Fibroblast of the conjunctiva (primary cell): ENCODE data around the gene DGKB.
"Not testable (repeated sequence)": the region's sequence is repeated elsewhere in the genome, so short reads cannot be mapped to it uniquely, and the experiment has no call there.

ENCODE experiments used
- DNase-seq: peaks from one replicate; pipeline ENCODE4 v3.0.0-alpha.2; 2010; ENCODE audit warnings: low read depth

Gene DGKB

DNA sequence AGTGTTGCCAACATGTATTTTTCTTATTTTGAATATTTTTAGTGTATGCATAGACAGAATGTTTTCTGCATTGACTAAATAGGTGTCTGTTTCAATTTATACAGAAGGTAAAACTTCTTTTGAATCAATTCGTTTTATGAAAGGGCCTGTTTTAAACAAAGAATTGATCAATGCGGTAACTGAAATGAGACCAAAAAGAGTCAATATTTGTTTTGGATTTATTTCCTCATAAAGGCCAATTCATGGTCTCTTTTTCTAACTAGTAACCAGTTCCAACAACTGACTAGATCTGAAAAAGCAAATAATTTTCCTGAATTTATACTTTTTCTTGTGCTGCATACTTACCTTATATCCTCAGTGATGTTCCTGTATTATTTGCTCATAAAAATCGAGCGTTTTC lies 320.5 kb downstream of the DGKB start:
- no peak for DNase-seq

DNA sequence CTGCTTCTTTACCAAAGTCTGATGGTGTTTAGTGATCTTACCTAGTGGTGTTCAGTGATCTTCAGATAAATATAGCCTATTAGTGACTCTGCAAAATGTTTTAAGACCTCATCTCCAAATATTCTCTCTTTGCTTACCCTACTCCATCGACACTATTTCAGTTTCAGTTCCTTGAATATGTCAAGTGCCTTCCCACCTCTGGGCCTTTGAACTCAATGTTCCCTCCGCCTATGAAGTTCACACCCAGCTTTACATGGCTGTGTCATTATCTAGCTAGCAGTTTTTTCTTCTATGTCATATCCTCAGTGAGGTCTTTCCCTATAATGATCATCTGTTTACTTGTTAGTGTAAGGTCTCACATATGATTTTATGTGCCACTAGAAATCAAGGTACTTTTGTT lies 322.6 kb downstream of the DGKB start:
- no peak for DNase-seq

DNA sequence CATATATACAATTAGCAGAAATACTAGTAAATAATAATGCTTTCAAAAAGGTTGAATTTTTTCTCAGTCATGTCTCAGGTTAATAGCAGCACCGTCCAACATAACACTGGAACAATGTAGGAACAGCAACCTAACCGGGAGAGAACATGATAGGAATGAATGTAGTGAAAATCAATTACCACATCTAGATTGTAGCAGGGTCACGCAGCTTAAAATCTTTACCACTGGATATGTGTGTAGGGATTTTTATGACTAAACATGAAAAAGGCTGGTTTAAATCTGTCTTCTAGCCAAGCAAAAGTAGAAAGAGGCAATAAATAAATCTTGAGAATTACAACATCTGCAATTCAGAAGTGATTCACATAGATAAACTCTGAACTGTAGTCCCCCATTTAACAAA lies 326.0 kb downstream of the DGKB start:
- no peak for DNase-seq

DNA sequence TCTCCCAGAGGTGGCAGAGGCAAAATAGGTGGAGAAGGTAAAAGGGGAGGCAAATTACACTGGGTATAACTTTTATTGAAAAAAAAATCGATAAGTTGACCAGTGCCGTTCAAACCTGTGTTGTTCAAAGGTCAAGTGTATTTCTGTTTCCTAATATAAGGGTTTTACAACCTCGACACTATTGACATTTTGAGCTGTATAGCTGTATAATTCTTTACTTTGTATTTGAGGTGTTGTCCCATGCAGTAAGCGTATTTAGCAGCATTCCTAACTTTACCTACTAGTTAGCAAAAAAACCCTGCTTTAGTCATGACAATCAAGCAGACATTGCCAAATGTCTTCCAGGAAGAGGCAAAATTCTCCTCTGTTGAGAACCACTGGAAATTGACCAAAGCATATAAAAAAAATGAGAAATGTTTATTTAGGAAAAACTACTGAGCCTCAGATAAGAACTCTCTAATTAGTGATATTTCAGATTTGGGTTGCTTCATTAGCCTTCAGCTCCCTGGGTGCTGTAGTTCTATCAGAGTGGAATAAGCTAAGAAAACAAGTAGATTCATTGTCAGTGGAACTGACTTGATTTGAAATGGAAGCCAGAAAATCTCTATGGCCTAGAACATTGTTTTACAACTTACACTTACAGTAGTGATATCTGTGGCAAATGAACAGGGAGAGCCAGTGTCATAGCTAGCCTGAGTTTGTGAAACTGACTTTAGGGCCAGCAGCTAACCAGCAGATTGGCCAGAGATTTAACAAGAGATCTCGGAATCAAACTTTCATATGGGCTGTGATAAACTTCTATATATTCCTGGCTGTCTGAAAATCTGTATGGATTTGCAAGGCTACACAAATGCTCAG lies 331.6 kb downstream of the DGKB start:
- DNase-seq: no peak

DNA sequence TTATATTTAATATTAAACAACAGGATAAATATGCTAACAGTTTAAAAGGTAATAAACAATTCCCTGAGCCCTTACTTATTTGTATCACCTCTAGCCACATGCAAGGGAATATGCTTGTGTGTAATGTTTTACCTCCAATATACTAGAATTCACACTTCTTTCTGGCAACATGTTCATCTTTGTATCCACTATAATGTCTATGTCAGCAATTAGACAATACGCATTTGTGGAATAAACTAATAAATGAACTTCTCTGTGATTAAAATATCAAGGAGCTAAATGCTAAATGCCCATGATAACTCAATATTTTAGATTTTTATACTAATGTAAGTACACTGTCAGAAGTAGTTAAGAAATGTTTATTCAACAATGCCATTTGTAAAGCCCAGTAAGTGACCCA lies 350.5 kb downstream of the DGKB start:
- DNase-seq: no peak

DNA sequence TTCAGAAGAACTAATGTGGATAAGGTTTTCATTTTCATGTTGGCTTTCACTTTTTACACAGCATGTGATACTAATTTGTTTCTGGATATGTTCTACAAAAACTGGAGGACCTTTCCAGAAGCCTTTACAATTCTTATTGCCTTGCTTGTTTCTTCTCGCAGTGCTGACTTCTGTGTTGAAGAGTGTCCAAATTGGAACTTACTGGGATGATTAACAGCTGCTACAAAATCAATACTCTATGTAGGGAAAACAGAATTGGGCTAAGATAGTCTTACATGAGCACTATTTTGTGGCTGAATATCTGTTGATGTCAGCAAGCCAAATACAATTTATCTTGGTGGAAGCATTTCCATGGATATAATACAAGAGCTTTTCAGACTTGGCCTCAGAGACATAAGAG lies 351.2 kb downstream of the DGKB start:
- no peak for DNase-seq

DNA sequence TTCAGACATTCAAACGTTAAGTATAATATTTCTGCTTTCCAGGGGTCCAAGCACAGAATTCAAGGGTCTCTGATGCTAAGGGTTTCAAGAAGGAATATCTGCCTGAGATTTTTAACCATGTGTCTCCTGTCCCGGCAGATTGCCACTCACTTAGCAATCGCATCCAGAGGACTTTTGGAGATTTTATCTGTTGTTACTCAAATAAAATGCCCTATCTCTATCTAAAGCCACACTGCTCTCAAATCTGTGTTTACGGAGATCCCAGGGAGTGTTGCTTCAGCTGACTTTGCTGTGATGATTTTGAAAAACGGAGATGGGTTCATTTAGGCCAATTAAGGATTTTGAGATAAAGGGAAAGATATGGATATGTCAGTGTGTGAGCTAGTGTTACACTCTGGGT lies 359.9 kb downstream of the DGKB start:
- no peak for DNase-seq

DNA sequence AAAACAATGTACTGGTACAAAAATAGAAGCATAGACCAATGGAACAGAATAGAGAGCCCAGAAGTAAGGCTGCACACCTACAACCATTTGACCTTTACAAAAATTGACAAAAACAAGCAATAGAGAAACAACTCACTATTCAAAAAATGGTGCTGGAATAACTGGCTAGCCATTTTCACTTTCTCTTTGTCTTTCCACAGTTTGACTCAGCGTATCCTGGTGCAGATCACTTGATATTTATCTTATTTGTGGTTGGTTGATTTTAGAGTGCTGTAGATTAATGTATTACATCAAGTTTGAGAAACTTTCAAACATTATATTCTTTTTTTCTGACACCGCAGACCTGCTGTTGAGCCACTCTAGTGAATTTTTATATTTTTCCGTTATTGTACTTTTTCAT lies 381.4 kb downstream of the DGKB start:
- DNase-seq: no peak

DNA sequence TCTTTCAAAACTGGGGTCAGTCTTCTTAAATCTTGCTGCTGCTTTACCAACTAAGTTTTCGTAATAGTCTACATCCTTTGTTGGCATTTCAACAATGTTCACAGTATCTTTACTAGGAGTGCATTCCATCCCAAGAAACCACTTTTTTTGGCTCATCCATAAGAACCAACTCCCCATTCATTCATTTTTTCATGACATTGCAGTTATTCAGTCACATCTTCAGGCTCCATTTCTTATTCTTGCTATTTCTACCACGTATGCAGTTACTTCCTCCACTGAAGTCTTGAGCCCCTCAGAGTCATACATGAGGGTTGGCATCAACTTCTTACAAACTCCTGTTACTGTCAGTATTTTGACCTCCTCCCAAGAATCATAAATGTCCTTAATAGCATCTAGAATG lies 392.3 kb downstream of the DGKB start:
- DNase-seq: no peak

DNA sequence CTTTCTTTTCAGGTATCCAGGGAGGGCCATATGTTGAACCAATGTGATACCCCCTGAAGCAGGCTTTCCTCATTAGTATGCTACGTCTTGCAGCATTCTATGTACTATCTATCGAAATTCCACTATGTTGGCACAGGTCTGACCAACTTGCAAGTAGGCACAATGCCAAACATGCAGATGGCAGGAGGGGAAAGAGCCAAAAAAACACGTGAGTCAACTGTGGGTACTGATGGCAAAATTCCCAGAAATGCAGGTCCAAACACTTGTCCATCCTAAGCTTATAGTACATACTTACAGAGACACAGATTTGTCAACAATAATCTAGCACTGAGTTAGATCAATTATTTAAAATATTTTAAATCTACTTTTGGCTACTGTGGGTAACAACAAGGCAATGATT lies 394.9 kb downstream of the DGKB start:
- DNase-seq: peak; percentile 45

DNA sequence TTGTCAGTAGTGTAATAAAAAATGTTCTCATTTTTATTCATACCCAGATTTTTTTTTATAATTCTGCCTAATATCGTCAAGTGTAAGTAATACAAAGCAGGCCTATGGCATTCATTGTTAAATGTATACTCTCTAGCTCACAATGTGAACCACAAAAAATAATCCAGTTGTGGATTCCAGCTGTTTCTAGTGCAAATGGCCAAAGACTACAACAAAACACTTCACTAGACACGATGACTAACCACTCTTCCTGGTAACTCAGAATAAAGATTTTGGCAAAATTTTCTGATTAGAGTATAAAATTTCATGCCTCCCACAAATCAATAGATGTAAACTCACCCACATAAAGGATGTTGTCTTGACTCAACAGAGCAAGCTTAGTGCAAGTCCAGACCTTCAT lies 396.6 kb downstream of the DGKB start:
- no peak for DNase-seq

DNA sequence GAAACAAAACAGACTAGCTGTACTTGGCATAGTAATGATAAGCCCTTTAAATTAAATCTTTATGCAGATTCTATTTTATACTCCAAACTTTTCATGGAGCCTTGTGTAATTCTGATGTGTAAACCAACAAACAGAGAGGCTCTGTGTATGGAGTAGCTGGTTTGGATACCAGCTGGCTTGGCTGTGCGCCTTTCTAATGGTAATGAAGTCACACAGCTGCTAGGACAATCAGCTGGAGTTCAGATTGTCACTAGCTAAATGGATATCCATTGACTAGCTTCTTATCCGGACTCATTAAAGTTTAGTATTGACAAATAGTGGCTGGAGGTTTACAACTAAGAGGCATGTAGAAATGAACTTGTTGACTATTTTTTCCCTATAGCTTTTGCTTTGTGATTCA lies 398.4 kb downstream of the DGKB start:
- no peak for DNase-seq

DNA sequence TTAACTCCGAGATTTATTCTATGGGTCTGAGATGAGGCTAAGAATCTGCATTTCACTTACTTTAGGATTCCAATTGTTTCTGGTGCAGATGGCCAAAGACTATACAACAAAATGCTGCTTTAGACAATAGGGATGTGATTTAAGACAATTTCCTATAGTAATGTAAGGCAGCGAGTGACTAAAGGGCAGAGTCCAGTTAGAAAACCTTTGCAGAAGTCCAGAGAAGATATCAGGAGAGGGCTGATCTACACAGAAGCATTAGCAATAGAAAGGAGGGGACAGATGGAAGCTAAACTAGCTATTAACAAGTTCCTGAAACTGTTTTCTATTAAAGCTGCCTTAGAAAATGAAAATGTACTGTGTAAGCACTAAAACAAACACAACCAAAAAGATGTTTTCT lies 398.9 kb downstream of the DGKB start:
- DNase-seq: no peak

DNA sequence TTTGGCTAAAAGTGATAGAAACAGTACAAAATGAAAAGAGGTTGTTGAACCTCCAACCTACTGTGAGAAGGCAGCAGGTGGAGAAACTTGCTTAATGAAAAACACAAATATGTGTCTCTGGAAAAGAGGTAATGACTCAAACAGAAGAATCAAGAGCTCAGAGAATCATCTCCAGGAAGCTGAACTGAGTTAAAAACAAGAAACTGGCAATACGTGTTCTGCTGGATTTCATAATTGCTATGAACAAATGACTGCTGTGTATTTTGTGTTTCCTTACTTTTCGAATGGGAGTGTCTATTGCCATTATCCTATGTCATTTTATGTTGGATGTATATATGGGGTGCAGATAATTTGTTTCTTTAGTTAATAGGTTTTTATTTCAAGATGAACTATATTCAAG lies 401.1 kb downstream of the DGKB start:
- no peak for DNase-seq

DNA sequence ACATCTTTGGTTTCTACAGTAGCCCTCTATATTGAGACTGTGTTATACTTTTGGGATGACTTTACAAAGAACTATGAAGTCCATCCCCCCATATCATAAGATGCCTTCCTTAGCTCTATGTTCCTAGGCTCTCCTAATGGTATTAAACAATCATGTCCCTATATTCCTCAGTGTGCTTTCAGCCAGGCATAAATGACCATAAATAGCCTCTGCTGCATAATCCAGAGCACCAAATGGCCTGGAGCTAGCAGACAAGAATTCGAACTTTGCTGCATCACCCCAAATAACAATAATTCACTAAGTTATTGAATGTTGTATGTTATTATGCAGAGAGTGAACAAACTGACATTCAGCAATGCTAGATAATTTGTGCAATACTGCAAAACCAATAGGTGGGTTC lies 405.2 kb downstream of the DGKB start:
- no peak for DNase-seq

DNA sequence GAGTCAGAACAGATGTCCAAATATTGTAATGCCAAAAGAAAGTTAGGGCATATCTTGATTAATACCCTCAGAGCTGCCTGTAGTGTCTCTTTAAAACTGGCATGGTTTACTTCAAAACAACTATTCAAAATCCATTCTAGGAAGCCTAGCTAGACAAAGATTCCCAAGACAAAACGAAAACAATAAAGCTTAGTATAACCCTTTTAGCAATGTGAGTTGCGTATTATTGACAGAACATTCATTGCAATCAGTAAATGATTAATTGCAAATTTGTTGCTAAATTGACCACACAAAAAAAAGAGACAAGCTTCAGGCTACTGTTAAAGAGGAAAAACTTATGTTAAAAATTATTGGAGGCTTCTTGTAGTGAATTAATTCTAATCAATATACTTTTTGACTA lies 406.9 kb downstream of the DGKB start:
- DNase-seq: no peak

DNA sequence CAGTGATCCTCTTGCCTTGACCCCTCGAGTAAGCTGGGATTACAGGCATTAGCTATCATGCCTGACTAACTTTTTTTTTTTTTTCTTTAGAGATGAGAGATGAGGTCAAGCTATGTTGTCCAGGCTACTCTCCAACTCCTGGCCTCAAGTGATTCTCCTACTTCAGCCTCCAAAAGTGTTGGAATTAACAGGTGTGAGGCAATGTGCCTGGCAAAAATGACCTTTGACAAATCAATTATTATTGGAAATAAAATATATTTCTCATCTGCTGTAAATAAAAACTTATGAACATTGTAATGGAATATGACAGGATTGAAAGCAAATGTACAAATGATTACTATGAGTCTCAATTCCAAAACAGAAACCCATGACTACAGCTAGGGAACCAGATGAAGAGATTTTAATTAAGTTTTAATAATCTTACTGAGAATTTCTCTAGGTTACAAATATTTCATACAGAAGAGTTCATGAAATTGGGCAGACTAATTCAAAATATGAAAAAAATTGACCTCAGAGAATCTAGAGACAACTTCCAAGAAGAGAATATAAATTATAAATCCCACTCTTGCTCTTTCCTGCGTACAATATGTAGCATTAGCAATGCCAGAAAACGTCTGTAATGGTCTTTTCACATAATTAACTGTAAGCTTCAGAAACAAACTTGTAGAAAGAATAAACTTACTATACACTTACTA lies 414.7 kb downstream of the DGKB start:
- DNase-seq: no peak

DNA sequence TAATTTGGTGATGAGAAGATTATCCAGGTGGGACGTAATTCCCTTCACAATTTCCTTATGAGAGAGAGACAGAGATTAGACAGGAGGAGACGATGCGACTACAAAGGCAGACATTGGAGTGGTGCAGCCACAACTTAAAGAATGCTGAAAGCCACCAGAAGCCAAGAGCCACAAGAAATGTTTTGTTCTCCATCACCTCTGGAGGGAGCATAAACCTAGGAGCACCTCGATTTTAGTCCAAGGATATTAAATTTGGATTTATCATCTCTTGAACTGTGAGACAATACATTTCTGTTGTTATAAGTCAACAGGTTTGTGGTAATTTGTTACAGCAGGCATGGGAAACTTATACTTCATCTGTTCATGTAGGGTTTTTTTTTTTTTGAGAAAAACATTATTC lies 418.9 kb downstream of the DGKB start:
- DNase-seq: no peak

DNA sequence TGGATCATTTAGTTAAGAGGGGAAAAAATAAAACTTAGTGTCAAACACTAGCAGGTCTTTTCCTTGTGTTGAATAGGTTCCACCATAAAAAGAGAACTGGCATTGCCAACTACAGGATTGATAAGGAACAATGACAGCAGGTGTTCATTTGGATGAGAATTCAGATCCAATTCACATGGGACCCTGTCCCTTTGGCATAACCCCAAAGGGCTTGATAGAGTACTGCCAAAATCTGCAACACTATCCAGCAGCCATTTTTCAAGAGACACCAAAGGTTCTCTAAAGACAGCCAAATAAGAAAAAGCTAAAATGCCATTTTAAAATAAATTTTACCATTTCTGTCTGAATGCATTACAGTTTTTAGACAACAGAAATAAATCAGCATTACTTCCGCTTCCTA lies 422.3 kb downstream of the DGKB start:
- no peak for DNase-seq

DNA sequence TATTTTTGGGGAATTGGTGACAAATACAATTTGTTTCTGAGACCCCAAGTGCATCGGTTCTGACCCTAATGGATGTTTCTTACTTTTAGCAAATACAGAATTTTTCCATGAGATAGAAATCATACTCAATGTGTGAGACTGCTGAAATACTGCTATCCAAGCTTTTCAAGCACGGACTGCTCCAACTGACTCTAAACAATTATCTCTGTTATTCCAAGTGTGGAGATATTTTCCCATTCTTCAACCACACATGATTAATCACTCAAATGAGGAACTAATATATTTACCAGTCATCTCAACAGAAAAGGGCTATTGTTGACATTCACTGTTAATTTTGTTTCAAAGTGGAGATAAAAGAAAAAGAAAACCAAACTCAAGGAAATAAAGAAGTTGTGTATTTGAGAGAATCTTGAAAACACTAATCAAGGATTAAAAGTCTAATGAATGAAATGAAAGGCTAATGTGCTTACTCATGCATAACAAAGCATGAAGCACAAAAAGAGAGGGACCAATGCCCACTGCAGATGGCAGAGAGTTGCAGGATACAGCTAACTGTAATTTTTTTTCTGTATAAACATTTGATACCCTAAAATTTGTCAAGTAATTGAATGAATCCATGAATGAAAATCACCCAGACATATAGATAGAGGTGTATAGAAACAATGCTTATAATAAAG lies 423.6 kb downstream of the DGKB start:
- no peak for DNase-seq

DNA sequence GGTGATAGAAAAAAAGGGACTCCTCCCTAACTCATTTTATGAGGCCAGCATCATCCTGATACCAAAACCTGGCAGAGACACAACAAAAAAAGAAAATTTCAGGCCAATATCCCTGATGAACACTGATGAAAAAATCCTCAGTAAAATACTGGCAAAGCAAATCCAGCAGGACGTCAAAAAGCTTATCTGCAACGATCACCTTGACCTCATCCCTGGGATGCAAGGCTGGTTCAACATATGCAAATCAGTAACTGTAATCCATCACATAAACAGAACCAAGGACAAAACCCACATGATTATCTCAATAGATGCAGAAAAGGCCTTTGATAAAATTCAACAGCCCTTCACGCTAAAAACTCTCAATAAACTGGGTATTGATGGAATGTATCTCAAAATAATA lies 440.8 kb downstream of the DGKB start:
- not testable (repeated sequence) for DNase-seq

DNA sequence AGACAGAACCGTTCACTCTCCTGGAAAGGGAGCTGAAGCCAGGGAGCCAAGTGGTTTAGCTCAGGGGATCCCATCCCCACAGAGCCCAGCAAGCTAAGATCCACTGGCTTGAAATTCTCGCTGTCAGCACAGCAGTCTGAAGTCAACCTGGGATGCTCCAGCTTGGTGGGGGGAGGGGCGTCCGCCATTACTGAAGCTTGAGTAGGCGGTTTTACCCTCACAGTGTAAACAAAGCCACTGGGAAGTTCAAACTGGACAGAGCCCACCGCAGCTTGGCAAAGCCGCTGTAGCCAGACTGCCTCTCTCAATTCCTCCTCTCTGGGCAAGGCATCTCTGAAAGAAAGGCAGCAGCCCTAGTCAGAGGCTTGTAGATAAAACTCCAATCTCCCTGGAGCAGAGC lies 443.7 kb downstream of the DGKB start:
- not testable (repeated sequence) for DNase-seq
